ENCODE data around the gene WTIP. TPM values are rescaled to one million over a fixed set of nuclear protein-coding genes. Genes with fewer than 3 reads are reported as not detected.

WTIP gene
- total and polyA plus RNA-seq, 9 donors: 13.4 to 38.4 (median 29.5) TPM

- Histone ChIP-seq H3K4me1 (ENCODE audit: insufficient read depth) (peaks cover 4% of the 10 kb centered on the region), H3K4me3 (no peak overlapping the region), H3K27me3 (no peaks in the 10 kb centered on the region), H3K9me3 (no peaks in the 10 kb centered on the region), H3K27ac (no peak overlapping the region), H3K36me3 (no peaks in the 10 kb centered on the region)
- WGBS, 3 donors: 55 to 59% (median 57%) methylated on average over 8 of the region's 8 CpGs
- DNase-seq: peak in 2 of 5 donors; percentile 41 to 48
- no peak for TF ChIP-seq EP300 (IDR thresholded peaks at IDR 0.05)
- TF ChIP-seq CTCF (IDR thresholded peaks at IDR 0.05): no peak
- TF ChIP-seq POLR2A (IDR thresholded peaks at IDR 0.05): no peak
- intact Hi-C loops (cut with DNase I): no loop called here
Measured at GRCh38 chr19:34471906-34472700, 9.5 kb upstream of the WTIP start.

GRCh38 chr19:34474233-34474989, 7.1 kb upstream of the WTIP start:
- Histone ChIP-seq H3K9me3 (no peaks in the 10 kb centered on the region), H3K27ac (no peak overlapping the region), H3K36me3 (no peaks in the 10 kb centered on the region), H3K4me1 (ENCODE audit: insufficient read depth) (peaks cover 4% of the 10 kb centered on the region), H3K4me3 (no peak overlapping the region), H3K27me3 (no peaks in the 10 kb centered on the region)
- intact Hi-C loops (cut with DNase I): no loop called here
- peak in 1 of 5 donors; percentile 13 for DNase-seq
- TF ChIP-seq CTCF (IDR thresholded peaks at IDR 0.05) (no peak), POLR2A (IDR thresholded peaks at IDR 0.05) (no peak), EP300 (IDR thresholded peaks at IDR 0.05) (no peak)
- WGBS, 3 donors: 70 to 80% (median 73%) methylated on average over 4 of the region's 4 CpGs

- Histone ChIP-seq H3K27ac (no peak overlapping the region), H3K36me3 (no peaks in the 10 kb centered on the region), H3K27me3 (no peaks in the 10 kb centered on the region), H3K9me3 (no peaks in the 10 kb centered on the region), H3K4me1 (ENCODE audit: insufficient read depth) (peaks cover 4% of the 10 kb centered on the region), H3K4me3 (no peak overlapping the region)
- WGBS, 3 donors: 17 to 29% (median 19%) methylated on average over 9 of the region's 9 CpGs
- intact Hi-C loops (cut with DNase I): no loop called here
- no peak for TF ChIP-seq CTCF (IDR thresholded peaks at IDR 0.05)
- no peak for TF ChIP-seq POLR2A (IDR thresholded peaks at IDR 0.05)
- TF ChIP-seq EP300 (IDR thresholded peaks at IDR 0.05): no peak
- peak in 2 of 5 donors; percentile 5 to 10 for DNase-seq
Measured at GRCh38 chr19:34475026-34475974, 6.3 kb upstream of the WTIP start.

Measured in ovary (tissue), 9 donors.